PC-9 (cell line): ENCODE results near the gene VSX2.

Experiments used
- EZH2 ChIP-seq: fragments of 200-600 bp; sonication (generic); IDR thresholded peaks from 2 replicates; pipeline ENCODE4 v1.8.0; 2017; ENCODE audit warnings: antibody characterized with exemption, low read depth
- TF ChIP-seq, protein P1 (sequence below): fragments of 200-600 bp; sonication (generic); conservative IDR thresholded peaks from 2 replicates; pipeline ENCODE4 v1.6.1; 2017; ENCODE audit warnings: mixed run types, antibody characterized with exemption, mild to moderate bottlenecking, moderate library complexity

DNA sequence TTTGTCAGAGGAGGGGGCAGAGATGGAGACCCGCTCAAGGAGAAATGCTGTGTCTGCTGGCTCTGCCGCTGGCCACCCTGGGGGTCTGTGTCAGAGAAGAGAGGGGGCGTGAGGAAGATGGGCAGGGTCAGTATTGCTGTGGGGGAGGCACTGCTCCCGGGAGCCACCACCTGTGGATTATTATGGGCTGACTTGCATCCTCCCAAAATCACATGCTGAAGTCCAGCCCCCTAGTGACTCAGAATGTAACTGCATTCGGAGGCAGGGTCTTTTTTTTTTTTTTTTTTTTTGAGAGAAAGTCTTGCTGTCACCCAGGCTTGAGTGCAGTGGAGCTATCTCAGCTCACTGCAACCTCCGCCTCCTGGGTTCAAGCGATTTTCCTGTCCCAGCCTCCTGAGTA is 51.2 kb downstream of the VSX2 start:
- TF ChIP-seq, protein P1, sequence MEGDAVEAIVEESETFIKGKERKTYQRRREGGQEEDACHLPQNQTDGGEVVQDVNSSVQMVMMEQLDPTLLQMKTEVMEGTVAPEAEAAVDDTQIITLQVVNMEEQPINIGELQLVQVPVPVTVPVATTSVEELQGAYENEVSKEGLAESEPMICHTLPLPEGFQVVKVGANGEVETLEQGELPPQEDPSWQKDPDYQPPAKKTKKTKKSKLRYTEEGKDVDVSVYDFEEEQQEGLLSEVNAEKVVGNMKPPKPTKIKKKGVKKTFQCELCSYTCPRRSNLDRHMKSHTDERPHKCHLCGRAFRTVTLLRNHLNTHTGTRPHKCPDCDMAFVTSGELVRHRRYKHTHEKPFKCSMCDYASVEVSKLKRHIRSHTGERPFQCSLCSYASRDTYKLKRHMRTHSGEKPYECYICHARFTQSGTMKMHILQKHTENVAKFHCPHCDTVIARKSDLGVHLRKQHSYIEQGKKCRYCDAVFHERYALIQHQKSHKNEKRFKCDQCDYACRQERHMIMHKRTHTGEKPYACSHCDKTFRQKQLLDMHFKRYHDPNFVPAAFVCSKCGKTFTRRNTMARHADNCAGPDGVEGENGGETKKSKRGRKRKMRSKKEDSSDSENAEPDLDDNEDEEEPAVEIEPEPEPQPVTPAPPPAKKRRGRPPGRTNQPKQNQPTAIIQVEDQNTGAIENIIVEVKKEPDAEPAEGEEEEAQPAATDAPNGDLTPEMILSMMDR: peak; percentile 79
- no peak for TF ChIP-seq EZH2
